SK-N-SH (cell line): Measurements from ENCODE around the gene TSTD1. TPM values are rescaled to one million over a fixed set of nuclear protein-coding genes. Genes with fewer than 3 reads are reported as not detected.

ENCODE experiments used
- CTCF ChIA-PET: fragments of 300-600, 350-600 bp; formaldehyde crosslinking; extraction: SDS; loops from one replicate; lab custom pipeline; 2021; lab: Yijun Ruan, JAX
- POLR2A ChIA-PET: fragments of 350-600 bp; sonication (Branson Sonifier 250); formaldehyde crosslinking; extraction: SDS; loops from one replicate; lab custom pipeline; 2020; ENCODE audit warnings: antibody characterized with exemption, inconsistent platforms; lab: Yijun Ruan, JAX
- DNase-seq: peaks from one replicate; pipeline ENCODE4 v3.0.0; 2012
- H2AFZ ChIP-seq: fragments of 200-600 bp; sonication (generic); 2 replicates; pipeline ENCODE4 v1.8.1; 2016; ENCODE audit warnings: antibody characterized with exemption, mild to moderate bottlenecking, low read depth
- H3F3A ChIP-seq: fragments of 200-600 bp; sonication (generic); replicated peaks from 2 replicates; pipeline ENCODE3; 2016; ENCODE audit warnings: antibody characterized with exemption, mild to moderate bottlenecking; ENCODE audit not compliant: insufficient read depth
- H3K27ac ChIP-seq, 2 experiments: fragments of 200-500 bp in 1 of 2; fragments of 200-600 bp in 1 of 2; sonication (Bioruptor generic) in 1 of 2; sonication (generic), shearing (Covaris generic) in 1 of 2; 2 replicates each; pipeline versions ENCODE4 v1.5.1 to v1.6.1; 2014 to 2016; ENCODE audit warnings: low read depth in 2 of 2, inconsistent platforms in 1 of 2, low read length in 1 of 2, mild to moderate bottlenecking in 1 of 2, mixed read lengths in 1 of 2
- H3K27me3 ChIP-seq: fragments of 200-600 bp; sonication (generic), shearing (Covaris generic); 2 replicates; pipeline ENCODE4 v1.6.1; 2016; ENCODE audit warnings: mixed run types; ENCODE audit not compliant: insufficient read depth
- H3K36me3 ChIP-seq, 2 experiments: fragments of 200-500 bp in 1 of 2; fragments of 200-600 bp in 1 of 2; sonication (Bioruptor generic) in 1 of 2; sonication (generic) in 1 of 2; replicated peaks in 1 of 2; 2 replicates each; pipeline versions ENCODE3 to v1.5.1; 2014 to 2016; ENCODE audit warnings: low read length in 1 of 2, mild to moderate bottlenecking in 1 of 2; ENCODE audit not compliant: insufficient read depth in 2 of 2, control insufficient read depth in 1 of 2
- H3K4me1 ChIP-seq, 2 experiments: fragments of 200-500 bp in 1 of 2; fragments of 200-600 bp in 1 of 2; sonication (Bioruptor generic) in 1 of 2; sonication (generic), shearing (Covaris generic) in 1 of 2; 2 replicates each; pipeline versions ENCODE4 v1.5.1 to v1.6.1; 2014 to 2016; ENCODE audit warnings: low read depth in 1 of 2, low read length in 1 of 2, mixed run types in 1 of 2; ENCODE audit not compliant: insufficient read depth in 2 of 2, control insufficient read depth in 1 of 2
- H3K4me2 ChIP-seq: fragments of 200-600 bp; sonication (generic), shearing (Covaris generic); 2 replicates; pipeline ENCODE4 v1.6.1; 2017; ENCODE audit warnings: mixed run types
- H3K4me3 ChIP-seq, 2 experiments: fragments of 200-500 bp in 1 of 2; fragments of 200-600 bp in 1 of 2; sonication (Bioruptor generic) in 1 of 2; sonication (generic), shearing (Covaris generic) in 1 of 2; 2 replicates each; pipeline versions ENCODE4 v1.5.1 to v1.8.1; 2014 to 2016; ENCODE audit warnings: low read depth in 2 of 2, inconsistent platforms in 1 of 2, low read length in 1 of 2, mild to moderate bottlenecking in 1 of 2, mixed read lengths in 1 of 2, moderate library complexity in 1 of 2
- H3K79me2 ChIP-seq: fragments of 200-600 bp; sonication (generic); 2 replicates; pipeline ENCODE4 v1.8.1; 2017; ENCODE audit warnings: mild to moderate bottlenecking; ENCODE audit not compliant: insufficient read depth
- H3K9ac ChIP-seq: fragments of 200-600 bp; sonication (generic); 2 replicates; pipeline ENCODE4 v1.6.1; 2017; ENCODE audit warnings: mixed run types
- H3K9me2 ChIP-seq: fragments of 200-600 bp; sonication (generic); 2 replicates; pipeline ENCODE4 v1.6.1; 2017; ENCODE audit warnings: mixed run types
- H3K9me3 ChIP-seq: fragments of 200-600 bp; sonication (generic); 2 replicates; pipeline ENCODE4 v1.6.1; 2017; ENCODE audit warnings: mixed run types, mild to moderate bottlenecking, moderate library complexity
- H4K20me1 ChIP-seq: fragments of 200-600 bp; sonication (generic); 2 replicates; pipeline ENCODE4 v1.6.1; 2017; ENCODE audit warnings: mild to moderate bottlenecking, mixed run types; ENCODE audit not compliant: insufficient read depth
- CHD2 ChIP-seq: fragments of 150-350 bp; IDR thresholded peaks from 2 replicates; pipeline ENCODE4 v1.6.1; 2018; ENCODE audit warnings: low read length; ENCODE audit not compliant: partially characterized antibody
- CTCF ChIP-seq: fragments of 200-600 bp; sonication (generic); IDR thresholded peaks from 2 replicates; pipeline ENCODE4 v1.6.1; 2017; ENCODE audit warnings: antibody characterized with exemption, mild to moderate bottlenecking, moderate library complexity
- EZH2phosphoT487 ChIP-seq: fragments of 200-600 bp; sonication (generic); IDR thresholded peaks from 2 replicates; pipeline ENCODE4 v1.6.1; 2017; ENCODE audit warnings: low read depth, mixed run types, mild to moderate bottlenecking, antibody characterized with exemption, moderate library complexity, borderline replicate concordance
- FOXJ3 ChIP-seq: sonication (generic); formaldehyde crosslinking; IDR thresholded peaks from 2 replicates; pipeline ENCODE4 v1.5.1; 2020; ENCODE audit warnings: mild to moderate bottlenecking, missing genetic modification reagents
- FOXM1 ChIP-seq: IDR thresholded peaks from 2 replicates; pipeline ENCODE4 v1.4.0; 2012; ENCODE audit warnings: low read depth, mild to moderate bottlenecking
- GABPA ChIP-seq: IDR thresholded peaks from 2 replicates; pipeline ENCODE4 v1.4.0; 2012; ENCODE audit warnings: low read depth, mild to moderate bottlenecking
- GATA2 ChIP-seq: sonication (generic); formaldehyde crosslinking; IDR thresholded peaks from 2 replicates; pipeline ENCODE4 v1.5.0; 2020; ENCODE audit warnings: mild to moderate bottlenecking, missing genetic modification reagents
- JUND ChIP-seq: IDR thresholded peaks from 2 replicates; pipeline ENCODE4 v1.4.0; 2012
- MAX ChIP-seq: IDR thresholded peaks from 2 replicates; pipeline ENCODE4 v1.4.0; 2012; ENCODE audit warnings: low read depth
- MEF2A ChIP-seq: IDR thresholded peaks from 2 replicates; pipeline ENCODE4 v1.4.0; 2012; ENCODE audit warnings: low read depth, borderline replicate concordance
- MXI1 ChIP-seq: IDR thresholded peaks from 2 replicates; pipeline ENCODE4 v1.6.1; 2012; ENCODE audit warnings: mild to moderate bottlenecking, low read depth, low read length, improper control_type of control experiment
- NFIC ChIP-seq: IDR thresholded peaks from 2 replicates; pipeline ENCODE4 v1.4.0; 2012; ENCODE audit warnings: borderline replicate concordance
- NRF1 ChIP-seq: IDR thresholded peaks from 2 replicates; pipeline ENCODE4 v1.6.1; 2012; ENCODE audit warnings: low read depth, mild to moderate bottlenecking, low read length
- POLR2AphosphoS5 ChIP-seq: IDR thresholded peaks from 2 replicates; pipeline ENCODE4 v1.6.1; 2012; ENCODE audit warnings: low read depth, low read length
- RAD21 ChIP-seq: IDR thresholded peaks from 2 replicates; pipeline ENCODE4 v1.6.1; 2012; ENCODE audit warnings: mild to moderate bottlenecking, low read length
- RFX5 ChIP-seq: IDR thresholded peaks from 2 replicates; pipeline ENCODE4 v1.6.1; 2012; ENCODE audit warnings: mild to moderate bottlenecking, improper control_type of control experiment, low read length
- TAF1 ChIP-seq: IDR thresholded peaks from 2 replicates; pipeline ENCODE4 v1.6.1; 2012; ENCODE audit warnings: low read depth, mild to moderate bottlenecking, low read length, moderate library complexity, borderline replicate concordance
- TEAD4 ChIP-seq: IDR thresholded peaks from 2 replicates; pipeline ENCODE4 v1.4.0; 2012; ENCODE audit warnings: mild to moderate bottlenecking, borderline replicate concordance; ENCODE audit not compliant: insufficient read depth
- USF1 ChIP-seq: IDR thresholded peaks from 2 replicates; pipeline ENCODE4 v1.4.0; 2012; ENCODE audit warnings: low read depth, borderline replicate concordance
- ZBTB33 ChIP-seq: IDR thresholded peaks from 2 replicates; pipeline ENCODE4 v1.4.0; 2012; ENCODE audit warnings: low read depth, borderline replicate concordance
- WGBS: methylation state at CpG from one replicate; pipeline ENCODE4 v1.1.6; 2017; ENCODE audit warnings: low lambda C conversion rate; 5-methylcytosine and 5-hydroxymethylcytosine counted together
- polyA plus RNA-seq, 3 experiments: library from polyadenylated mRNA; depleted of rRNA; stranded (reverse); fragments of >200 nt; gene quantifications; 2 replicates each; pipeline ENCODE4 v1.2.3, GENCODE V29; 2012
- TF ChIP-seq, protein P1 (sequence below): fragments of 150-350 bp; IDR thresholded peaks from 2 replicates; pipeline ENCODE4 v1.6.1; 2016; ENCODE audit warnings: mild to moderate bottlenecking, low read depth, low read length
- TF ChIP-seq, protein P2 (sequence below): IDR thresholded peaks from 2 replicates; pipeline ENCODE4; 2012

Gene TSTD1
- polyA plus RNA-seq, 1 of the 3 experiments (the other 2 are of a cell fraction) = 93.9 TPM

DNA sequence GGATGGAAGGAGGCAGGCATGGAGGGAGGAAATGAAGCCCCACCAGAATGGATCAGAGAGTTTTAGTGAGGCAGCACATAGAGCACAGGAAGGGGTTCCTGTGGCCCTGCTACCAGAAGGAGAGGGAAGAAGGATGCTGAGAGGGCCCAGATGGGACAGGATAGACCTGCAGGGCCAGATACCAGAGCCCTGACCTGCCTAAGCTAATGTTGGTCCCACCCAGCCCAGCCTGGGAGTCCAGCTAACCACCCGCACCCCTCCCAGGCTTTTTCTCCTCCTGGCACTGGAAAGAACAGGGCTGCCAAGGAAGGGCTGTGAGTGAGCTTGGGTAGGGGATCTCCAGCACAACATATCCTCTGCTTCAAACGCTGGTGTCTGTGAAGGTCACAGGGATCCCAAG lies 43.7 kb upstream of the TSTD1 start:
- H3K79me2 ChIP-seq = no peaks in the 10 kb centered on the region
- no peak for DNase-seq
- no peaks in the 10 kb centered on the region for H3K9me2 ChIP-seq
- H3K36me3 ChIP-seq = no peaks in the 10 kb centered on the region
- no peaks in the 10 kb centered on the region for H3F3A ChIP-seq
- H3K4me2 ChIP-seq = no peak overlapping the region
- TF ChIP-seq ZBTB33 = no peak
- no peak for TF ChIP-seq TAF1
- TF ChIP-seq USF1 = no peak
- no peak for TF ChIP-seq MAX
- TF ChIP-seq TEAD4 = no peak
- TF ChIP-seq RAD21 = no peak
- no peak for TF ChIP-seq FOXM1
- TF ChIP-seq MEF2A = no peak
- TF ChIP-seq NFIC = no peak
- TF ChIP-seq GABPA = no peak
- no peak for TF ChIP-seq GATA2 (CRISPR knock-in tag)
- no peak for TF ChIP-seq RFX5
- H4K20me1 ChIP-seq = no peaks in the 10 kb centered on the region
- no peak overlapping the region; a peak in 1 of 4 replicates for H3K27ac ChIP-seq
- H2AFZ ChIP-seq = no peak overlapping the region
- 94% methylated on average over 2 of the region's 2 CpGs for WGBS
- CTCF ChIA-PET = interaction anchor here (1.4 to 22.7 kb wide), 3 partner anchors 9 to 14 kb away, joined by 3 to 198 read pairs (median 8); partner anchors contain the start of gene KLHDC9
- no peak overlapping the region for H3K4me3 ChIP-seq
- H3K9me3 ChIP-seq = no peaks in the 10 kb centered on the region
- no peaks in the 10 kb centered on the region for H3K27me3 ChIP-seq
- POLR2A ChIA-PET = no interaction called here
- peaks cover 8 to 13% of the 10 kb centered on the region in 2 experiments; a peak in 2 of 4 replicates for H3K4me1 ChIP-seq
- H3K9ac ChIP-seq = no peak overlapping the region

DNA sequence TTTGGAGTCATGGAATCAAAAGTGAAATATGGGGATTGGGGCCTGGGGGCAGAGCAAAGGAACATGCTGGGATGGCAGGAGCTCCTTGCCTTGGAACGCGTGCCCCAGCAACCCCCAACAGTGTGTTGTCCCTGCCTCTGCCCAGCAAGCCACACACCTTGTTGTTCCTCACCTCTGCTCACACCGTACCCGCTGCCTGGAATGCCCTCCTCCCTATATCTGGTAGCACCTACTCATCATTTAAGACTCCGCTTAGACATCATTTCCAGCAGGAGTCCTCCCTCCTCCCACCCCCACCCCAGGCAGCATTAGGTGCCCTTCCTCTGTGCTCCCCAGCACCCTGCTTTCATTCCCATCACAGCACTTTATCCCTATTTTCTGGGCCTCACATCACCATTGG lies 42.8 kb upstream of the TSTD1 start:
- Histone ChIP-seq H3K9me3 (no peaks in the 10 kb centered on the region), H3F3A (no peaks in the 10 kb centered on the region), H3K9ac (no peak overlapping the region), H3K27me3 (no peaks in the 10 kb centered on the region), H3K4me1 (peaks cover 8 to 13% of the 10 kb centered on the region in 2 experiments; a peak in 2 of 4 replicates), H2AFZ (no peak overlapping the region), H3K4me3 (no peak overlapping the region), H3K36me3 (no peaks in the 10 kb centered on the region), H3K79me2 (no peaks in the 10 kb centered on the region), H3K9me2 (no peaks in the 10 kb centered on the region), H3K27ac (no peak overlapping the region), H3K4me2 (no peak overlapping the region), H4K20me1 (no peaks in the 10 kb centered on the region)
- ChIA-PET CTCF (interaction anchor here (1.9 to 22.7 kb wide), 2 partner anchors 10 to 15 kb away, joined by 8 to 198 read pairs; partner anchors contain the start of gene KLHDC9), POLR2A (no interaction called here)
- DNase-seq = no peak
- TF ChIP-seq MAX (no peak), RAD21 (no peak), EZH2phosphoT487 (no peak), FOXJ3 (no peak), MXI1 (no peak), NRF1 (no peak), POLR2AphosphoS5 (no peak), JUND (no peak), RFX5 (no peak), GABPA (no peak), CHD2 (no peak), CTCF (no peak), FOXM1 (no peak)
- TF ChIP-seq, protein P1, sequence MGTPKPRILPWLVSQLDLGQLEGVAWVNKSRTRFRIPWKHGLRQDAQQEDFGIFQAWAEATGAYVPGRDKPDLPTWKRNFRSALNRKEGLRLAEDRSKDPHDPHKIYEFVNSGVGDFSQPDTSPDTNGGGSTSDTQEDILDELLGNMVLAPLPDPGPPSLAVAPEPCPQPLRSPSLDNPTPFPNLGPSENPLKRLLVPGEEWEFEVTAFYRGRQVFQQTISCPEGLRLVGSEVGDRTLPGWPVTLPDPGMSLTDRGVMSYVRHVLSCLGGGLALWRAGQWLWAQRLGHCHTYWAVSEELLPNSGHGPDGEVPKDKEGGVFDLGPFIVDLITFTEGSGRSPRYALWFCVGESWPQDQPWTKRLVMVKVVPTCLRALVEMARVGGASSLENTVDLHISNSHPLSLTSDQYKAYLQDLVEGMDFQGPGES = no peak
- TF ChIP-seq, protein P2, sequence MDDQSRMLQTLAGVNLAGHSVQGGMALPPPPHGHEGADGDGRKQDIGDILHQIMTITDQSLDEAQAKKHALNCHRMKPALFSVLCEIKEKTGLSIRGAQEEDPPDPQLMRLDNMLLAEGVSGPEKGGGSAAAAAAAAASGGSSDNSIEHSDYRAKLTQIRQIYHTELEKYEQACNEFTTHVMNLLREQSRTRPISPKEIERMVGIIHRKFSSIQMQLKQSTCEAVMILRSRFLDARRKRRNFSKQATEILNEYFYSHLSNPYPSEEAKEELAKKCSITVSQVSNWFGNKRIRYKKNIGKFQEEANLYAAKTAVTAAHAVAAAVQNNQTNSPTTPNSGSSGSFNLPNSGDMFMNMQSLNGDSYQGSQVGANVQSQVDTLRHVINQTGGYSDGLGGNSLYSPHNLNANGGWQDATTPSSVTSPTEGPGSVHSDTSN = no peak
- 75% methylated on average over 5 of the region's 5 CpGs for WGBS
